Activated CD4-positive, alpha-beta T cell treated with anti-CD3 and anti-CD28 coated beads, Interleukin-2, amount 50 U/mL, for 24 hours (primary cell): ENCODE results near the gene SON.
A peak's percentile ranks its signal among the peaks of the same experiment; 100 is the strongest.
"Not testable (repeated sequence)": the region's sequence is repeated elsewhere in the genome, so short reads cannot be mapped to it uniquely, and the experiment has no call there.

ENCODE experiments used
- DNase-seq, 2 donors: peaks; one replicate each; pipeline ENCODE4 v3.0.0-alpha.2; 2020; ENCODE audit warnings: low read depth in 1 of 2, low spot score in 1 of 2

SON gene

DNA sequence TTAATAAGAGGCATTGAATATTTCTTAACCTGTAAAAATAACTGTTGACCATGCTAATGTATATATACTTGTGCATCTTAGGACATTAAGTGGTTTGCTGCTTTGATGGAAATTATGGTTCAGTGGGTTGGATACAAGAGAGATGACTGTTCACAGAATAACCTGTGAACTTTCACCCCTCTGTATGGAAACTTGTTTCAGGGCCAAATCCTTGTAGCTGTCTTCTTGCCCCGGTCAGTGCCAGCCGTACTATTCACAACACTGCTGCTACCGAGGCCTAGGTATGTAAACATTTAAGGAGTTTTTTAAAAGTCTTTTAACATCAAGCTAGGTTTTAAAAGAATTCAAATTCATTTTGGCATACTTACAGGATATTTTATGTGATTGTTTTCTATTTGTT is 29.5 kb downstream of the SON start:
- no peak for DNase-seq

DNA sequence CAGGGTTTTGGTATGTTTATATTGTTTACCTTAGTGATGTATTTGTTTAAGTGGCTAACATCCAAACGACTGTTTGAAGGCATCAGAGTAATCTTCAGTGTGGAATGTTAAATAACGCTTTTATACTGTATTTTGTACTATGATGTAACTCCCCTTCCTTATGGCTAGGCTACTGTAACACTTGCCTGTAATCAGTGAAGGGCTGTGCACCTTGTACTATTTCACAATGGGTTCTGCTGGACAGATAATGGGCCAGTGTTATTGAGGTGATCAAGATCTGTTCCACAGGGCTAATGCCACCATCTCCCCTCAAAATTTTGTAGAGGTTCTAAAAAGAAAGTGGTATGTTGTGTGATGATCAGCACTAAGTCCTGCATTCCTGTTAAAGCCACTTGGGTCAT is 33.9 kb downstream of the SON start:
- DNase-seq = not testable (repeated sequence)

DNA sequence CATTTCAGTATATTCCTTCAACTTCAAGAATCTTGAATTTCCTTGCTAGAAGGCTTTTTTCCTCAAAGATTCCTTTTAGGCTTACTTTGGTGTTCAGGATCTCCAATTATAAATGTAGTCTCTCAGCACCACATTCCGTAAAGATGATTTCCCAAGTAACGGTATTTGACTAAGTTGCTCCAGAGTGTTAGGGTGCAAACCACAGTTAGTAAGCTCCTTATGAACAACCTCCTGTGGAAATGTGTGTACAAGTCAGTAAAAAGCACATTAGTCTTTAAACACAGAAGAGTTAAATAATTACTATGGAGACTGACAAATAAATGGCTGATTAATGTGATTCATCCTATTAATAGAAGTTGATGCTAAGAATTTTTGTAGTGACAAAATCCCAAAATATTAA is 35.4 kb downstream of the SON start:
- DNase-seq = no peak

- DNase-seq = no peak
Observed at GRCh38 chr21:33578959-33579542, 36.2 kb downstream of the SON start.

- DNase-seq = no peak
Observed at GRCh38 chr21:33584455-33584854, 41.6 kb downstream of the SON start.

DNA sequence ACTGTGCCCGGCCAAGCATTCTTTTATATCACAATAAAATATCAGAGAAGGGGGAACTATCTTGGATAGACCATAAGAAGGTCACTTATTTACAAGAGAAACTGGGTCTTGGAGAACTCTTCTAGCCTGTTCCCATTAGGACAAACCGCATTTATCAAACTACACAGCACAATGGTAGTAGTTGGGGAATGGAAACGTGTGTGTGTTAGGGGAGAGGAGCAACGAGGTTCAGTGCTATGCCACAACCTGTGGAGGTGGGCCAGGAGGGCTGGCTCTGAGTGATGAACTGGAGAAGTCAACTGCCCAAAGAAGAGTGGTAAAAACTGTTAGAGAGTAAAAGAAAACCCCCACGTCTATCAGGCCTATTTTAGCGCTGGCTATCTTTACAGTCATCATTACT is 44.1 kb downstream of the SON start:
- DNase-seq = no peak

- DNase-seq = peak in 1 of 2 donors; percentile 20
Observed at GRCh38 chr21:33587792-33588484, 45.1 kb downstream of the SON start.

GRCh38 chr21:33588485-33589335 is 45.9 kb downstream of the SON start, which contains the start of gene DONSON:
Gene DONSON (minus strand): TSS chr21:33588684. CDS start chr21:33588641, 43 bp downstream.
- peak; percentile 73 to 76 for DNase-seq

DNA sequence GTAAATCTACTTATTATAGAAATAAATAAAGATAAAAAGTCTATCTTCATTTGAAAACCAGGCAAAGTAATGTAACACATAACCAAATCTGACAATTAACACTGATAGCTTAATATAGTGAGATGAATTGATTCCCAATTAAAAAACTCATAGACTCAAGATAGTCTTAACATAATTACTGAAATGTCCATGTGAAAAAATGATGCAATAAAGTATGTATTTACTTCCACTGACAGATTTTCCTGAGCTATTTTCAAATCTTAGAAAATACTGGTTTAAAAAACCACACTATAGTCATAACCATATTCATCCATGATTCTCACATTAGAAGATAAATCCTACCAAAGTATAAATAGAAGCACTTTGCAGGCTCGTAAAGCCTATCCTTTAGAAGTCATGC is 55.2 kb downstream of the SON start:
- no peak for DNase-seq

DNA sequence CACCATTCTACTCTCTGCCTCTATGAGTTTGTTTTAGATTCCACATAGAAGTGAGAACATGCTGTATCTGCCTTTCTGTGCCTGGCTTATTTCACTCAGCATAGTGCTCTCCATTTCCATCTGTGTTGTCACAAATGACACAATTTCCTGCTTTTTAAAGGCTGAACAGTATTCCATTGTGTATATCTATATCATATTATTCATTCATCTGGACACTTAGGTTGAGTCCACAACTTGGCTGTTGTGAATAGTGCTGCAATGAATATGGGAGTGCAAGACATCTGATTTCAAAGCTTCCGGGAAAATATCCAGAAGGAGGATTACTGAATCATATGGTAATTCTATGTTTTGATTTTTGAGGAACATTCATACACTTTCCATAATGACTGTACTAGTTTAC is 65.7 kb downstream of the SON start:
- DNase-seq = no peak

DNA sequence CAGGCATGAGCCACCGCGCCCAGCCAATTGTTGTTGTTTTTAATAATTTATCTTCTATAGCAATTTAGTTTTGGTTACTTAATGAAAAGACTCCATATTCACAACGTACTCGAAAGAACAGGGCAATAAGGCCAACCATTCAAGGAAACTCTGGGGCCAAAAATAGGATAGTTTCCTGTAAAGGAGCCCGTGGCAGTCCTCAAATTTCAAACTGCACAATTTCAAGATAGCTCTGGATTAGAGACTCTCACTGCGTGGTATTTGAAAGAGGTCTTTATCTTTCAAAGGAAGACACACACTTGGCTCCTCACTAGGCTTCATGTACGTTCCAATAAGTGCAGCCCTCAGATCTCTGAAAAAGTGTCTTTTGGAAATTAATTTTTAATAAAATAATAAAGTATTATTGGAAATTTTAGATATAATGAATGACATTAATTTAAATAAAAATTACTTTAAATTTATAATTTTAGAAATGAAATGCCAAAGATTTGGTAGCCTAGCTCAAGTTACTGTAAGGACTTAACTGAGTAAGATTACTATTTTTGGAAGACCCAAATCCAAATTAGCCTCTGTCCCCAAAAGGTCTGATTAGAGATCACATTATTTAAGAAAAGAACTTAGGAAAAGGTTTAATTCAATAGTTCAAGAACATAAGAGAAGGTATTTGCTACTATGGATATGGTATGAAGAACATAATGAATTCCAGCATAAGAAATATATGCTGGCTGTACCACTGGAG is 68.3 kb downstream of the SON start:
- no peak for DNase-seq

- DNase-seq = not testable (repeated sequence)
Observed at GRCh38 chr21:33617565-33617964, 74.7 kb downstream of the SON start.

DNA sequence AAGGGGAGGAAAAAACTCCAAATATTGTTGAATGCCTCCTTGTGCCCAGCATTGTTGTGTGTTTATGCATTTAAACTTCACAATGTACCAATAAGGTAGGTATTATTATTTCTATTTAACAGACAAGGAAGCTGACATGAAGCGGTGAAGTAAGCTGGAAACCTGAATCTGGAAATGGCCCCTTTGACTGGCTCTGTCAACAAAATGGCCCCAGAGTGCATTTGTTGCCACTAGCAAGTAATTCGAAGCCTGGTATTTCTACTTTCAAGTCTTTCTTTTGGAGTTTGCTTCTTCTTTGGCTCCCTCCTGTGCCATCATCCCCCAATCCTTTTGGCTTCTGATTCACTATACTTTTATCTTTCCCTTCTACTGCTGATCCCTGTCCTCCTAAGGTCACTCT is 75.6 kb downstream of the SON start:
- no peak for DNase-seq

- no peak for DNase-seq
Observed at GRCh38 chr21:33619726-33620125, 76.9 kb downstream of the SON start.

DNA sequence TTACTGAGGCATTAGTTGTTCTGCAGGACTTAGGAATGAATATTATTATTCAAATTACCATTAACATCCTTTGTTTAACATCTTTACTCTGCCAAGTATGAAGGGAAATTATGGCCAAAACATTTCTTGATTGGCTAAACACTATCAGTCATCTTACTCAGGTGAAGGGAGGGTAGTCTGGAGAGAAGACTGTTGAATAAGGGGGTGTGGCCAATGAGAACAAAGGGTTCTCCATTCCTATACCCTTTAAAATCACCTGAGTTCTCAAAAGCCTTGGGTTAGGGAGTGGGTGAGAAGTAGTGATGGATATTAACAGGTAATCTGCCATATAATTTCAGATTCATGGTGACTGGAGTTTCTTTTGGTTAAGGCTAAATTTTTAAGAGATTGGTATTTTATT is 79.4 kb downstream of the SON start:
- no peak for DNase-seq

- DNase-seq = not testable (repeated sequence)
Observed at GRCh38 chr21:33626151-33626550, 83.3 kb downstream of the SON start.
